Loucy (cell line): ENCODE measurements around the gene C12orf75.
A peak's percentile ranks its signal among the peaks of the same experiment; 100 is the strongest.

Experiments used
- EZH2phosphoT487 ChIP-seq: fragments of 200-600 bp; IDR thresholded peaks from 2 replicates; pipeline ENCODE4 v1.6.1; 2018; ENCODE audit warnings: antibody characterized with exemption, mild to moderate bottlenecking, moderate library complexity, borderline replicate concordance
- TF ChIP-seq, protein P1 (sequence below): fragments of 200-600 bp; sonication (generic); conservative IDR thresholded peaks from 2 replicates; pipeline ENCODE4 v1.5.1; 2014; ENCODE audit warnings: mild to moderate bottlenecking, antibody characterized with exemption, low read length

DNA sequence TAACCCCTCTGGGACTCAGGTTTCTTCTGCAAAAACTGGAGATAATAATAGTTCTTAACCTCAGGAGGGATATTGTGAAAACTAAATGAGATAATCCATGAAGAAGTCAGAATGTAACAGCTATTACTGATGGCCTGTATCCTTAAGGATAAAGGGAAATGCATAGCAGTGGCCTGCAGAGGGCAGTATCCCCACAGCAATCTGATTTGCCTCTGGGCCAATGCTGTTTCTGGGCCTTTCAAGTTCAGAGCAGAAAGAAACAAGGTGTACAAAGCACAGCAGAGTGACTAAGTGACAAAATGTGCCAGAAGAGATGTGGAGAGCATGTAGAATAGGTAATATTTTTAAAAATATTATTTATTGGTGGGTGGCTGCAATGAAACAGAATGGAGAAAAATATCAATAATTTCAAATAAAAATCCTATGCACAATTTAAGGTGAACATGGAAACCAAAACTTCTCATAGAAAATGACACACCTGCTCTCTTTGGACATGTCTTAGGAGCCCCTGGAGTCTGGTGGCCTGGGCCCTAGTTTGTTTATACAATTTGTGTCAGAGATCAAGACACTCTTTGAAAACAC is 90.3 kb downstream of the C12orf75 start:
- TF ChIP-seq, protein P1, sequence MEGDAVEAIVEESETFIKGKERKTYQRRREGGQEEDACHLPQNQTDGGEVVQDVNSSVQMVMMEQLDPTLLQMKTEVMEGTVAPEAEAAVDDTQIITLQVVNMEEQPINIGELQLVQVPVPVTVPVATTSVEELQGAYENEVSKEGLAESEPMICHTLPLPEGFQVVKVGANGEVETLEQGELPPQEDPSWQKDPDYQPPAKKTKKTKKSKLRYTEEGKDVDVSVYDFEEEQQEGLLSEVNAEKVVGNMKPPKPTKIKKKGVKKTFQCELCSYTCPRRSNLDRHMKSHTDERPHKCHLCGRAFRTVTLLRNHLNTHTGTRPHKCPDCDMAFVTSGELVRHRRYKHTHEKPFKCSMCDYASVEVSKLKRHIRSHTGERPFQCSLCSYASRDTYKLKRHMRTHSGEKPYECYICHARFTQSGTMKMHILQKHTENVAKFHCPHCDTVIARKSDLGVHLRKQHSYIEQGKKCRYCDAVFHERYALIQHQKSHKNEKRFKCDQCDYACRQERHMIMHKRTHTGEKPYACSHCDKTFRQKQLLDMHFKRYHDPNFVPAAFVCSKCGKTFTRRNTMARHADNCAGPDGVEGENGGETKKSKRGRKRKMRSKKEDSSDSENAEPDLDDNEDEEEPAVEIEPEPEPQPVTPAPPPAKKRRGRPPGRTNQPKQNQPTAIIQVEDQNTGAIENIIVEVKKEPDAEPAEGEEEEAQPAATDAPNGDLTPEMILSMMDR = peak; percentile 97
- TF ChIP-seq EZH2phosphoT487 = no peak
